ENCODE data around the gene RTN4RL1.

DNA sequence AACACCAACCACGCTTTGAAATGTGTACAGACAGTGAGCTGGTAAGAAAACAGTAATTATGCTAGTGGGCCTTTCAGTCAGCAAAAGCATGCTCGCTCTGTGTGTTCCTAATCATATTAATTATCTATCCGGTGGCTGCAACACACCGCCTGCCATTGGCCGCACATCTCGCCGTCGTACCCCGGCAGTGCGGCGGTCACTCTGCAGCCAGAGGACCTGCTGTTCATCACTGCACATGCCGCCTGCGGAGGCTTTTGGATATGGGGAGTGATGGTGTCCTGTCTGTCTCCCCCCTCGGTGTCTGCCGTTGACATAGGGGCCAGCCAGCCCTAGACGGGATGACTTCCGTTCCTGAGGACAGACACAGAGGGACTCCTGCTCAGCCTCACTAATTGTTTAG is 126.8 kb downstream of the RTN4RL1 start:
- TF ChIP-seq, protein P1, sequence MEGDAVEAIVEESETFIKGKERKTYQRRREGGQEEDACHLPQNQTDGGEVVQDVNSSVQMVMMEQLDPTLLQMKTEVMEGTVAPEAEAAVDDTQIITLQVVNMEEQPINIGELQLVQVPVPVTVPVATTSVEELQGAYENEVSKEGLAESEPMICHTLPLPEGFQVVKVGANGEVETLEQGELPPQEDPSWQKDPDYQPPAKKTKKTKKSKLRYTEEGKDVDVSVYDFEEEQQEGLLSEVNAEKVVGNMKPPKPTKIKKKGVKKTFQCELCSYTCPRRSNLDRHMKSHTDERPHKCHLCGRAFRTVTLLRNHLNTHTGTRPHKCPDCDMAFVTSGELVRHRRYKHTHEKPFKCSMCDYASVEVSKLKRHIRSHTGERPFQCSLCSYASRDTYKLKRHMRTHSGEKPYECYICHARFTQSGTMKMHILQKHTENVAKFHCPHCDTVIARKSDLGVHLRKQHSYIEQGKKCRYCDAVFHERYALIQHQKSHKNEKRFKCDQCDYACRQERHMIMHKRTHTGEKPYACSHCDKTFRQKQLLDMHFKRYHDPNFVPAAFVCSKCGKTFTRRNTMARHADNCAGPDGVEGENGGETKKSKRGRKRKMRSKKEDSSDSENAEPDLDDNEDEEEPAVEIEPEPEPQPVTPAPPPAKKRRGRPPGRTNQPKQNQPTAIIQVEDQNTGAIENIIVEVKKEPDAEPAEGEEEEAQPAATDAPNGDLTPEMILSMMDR (IDR thresholded peaks at IDR 0.05), result no peak
- TF ChIP-seq POLR2A (IDR thresholded peaks at IDR 0.05), result no peak
- no peak for TF ChIP-seq POLR2AphosphoS5 (IDR thresholded peaks at IDR 0.05)
- no peak for TF ChIP-seq EP300 (IDR thresholded peaks at IDR 0.05)
